Ishikawa (cell line): ENCODE data around the gene SOX12.

ENCODE experiments used
- CEBPB ChIP-seq: IDR thresholded peaks from 2 replicates; pipeline ENCODE4 v1.6.1; 2012
- CREB1 ChIP-seq: IDR thresholded peaks from 2 replicates; pipeline ENCODE4 v1.6.1; 2012; ENCODE audit warnings: low read depth
- EGR1 ChIP-seq: IDR thresholded peaks from 2 replicates; pipeline ENCODE4 v1.6.1; 2012
- EP300 ChIP-seq: IDR thresholded peaks from 2 replicates; pipeline ENCODE4 v1.6.1; 2012; ENCODE audit warnings: borderline replicate concordance
- FOXM1 ChIP-seq: IDR thresholded peaks from 2 replicates; pipeline ENCODE4 v1.6.1; 2012; ENCODE audit warnings: low read depth, borderline replicate concordance
- MAX ChIP-seq: IDR thresholded peaks from 2 replicates; pipeline ENCODE4 v1.6.1; 2012
- NFIC ChIP-seq: IDR thresholded peaks from 2 replicates; pipeline ENCODE4 v1.6.1; 2012
- RAD21 ChIP-seq: IDR thresholded peaks from 2 replicates; pipeline ENCODE4 v1.6.1; 2012; ENCODE audit warnings: low read depth
- REST ChIP-seq: IDR thresholded peaks from 2 replicates; pipeline ENCODE4 v1.6.1; 2012; ENCODE audit warnings: low read depth, mild to moderate bottlenecking
- TAF1 ChIP-seq: IDR thresholded peaks from 2 replicates; pipeline ENCODE4 v1.6.1; 2012; ENCODE audit warnings: low read depth, mild to moderate bottlenecking
- TCF12 ChIP-seq: IDR thresholded peaks from 2 replicates; pipeline ENCODE4 v1.6.1; 2012; ENCODE audit warnings: low read depth
- TEAD4 ChIP-seq: IDR thresholded peaks from 2 replicates; pipeline ENCODE4 v1.6.1; 2012
- USF1 ChIP-seq: IDR thresholded peaks from 2 replicates; pipeline ENCODE4 v1.6.1; 2012
- YY1 ChIP-seq: IDR thresholded peaks from 2 replicates; pipeline ENCODE4 v1.6.1; 2012; ENCODE audit warnings: low read depth
- ZBTB7A ChIP-seq: IDR thresholded peaks from 2 replicates; pipeline ENCODE4 v1.6.1; 2012; ENCODE audit warnings: low read depth

Gene SOX12

GRCh38 chr20:277496-277781 lies 47.9 kb upstream of the SOX12 start:
- TF ChIP-seq RAD21 = no peak
- TF ChIP-seq USF1 = no peak
- TF ChIP-seq MAX = no peak
- TF ChIP-seq EGR1 = no peak
- TF ChIP-seq ZBTB7A = no peak
- TF ChIP-seq YY1 = no peak
- no peak for TF ChIP-seq CEBPB
- no peak for TF ChIP-seq TEAD4
- no peak for TF ChIP-seq EP300
- no peak for TF ChIP-seq TCF12
- no peak for TF ChIP-seq NFIC
- no peak for TF ChIP-seq FOXM1
- TF ChIP-seq CREB1 = no peak
- TF ChIP-seq TAF1 = no peak

- TF ChIP-seq ZBTB7A = no peak
- TF ChIP-seq YY1 = no peak
- no peak for TF ChIP-seq USF1
These were observed 47.2 kb upstream of the SOX12 start for GRCh38 chr20:278181-278580.

- TF ChIP-seq FOXM1 = no peak
- TF ChIP-seq USF1 = no peak
- no peak for TF ChIP-seq TAF1
- TF ChIP-seq EGR1 = no peak
- TF ChIP-seq ZBTB7A = no peak
- no peak for TF ChIP-seq TCF12
- TF ChIP-seq REST = no peak
- no peak for TF ChIP-seq NFIC
- no peak for TF ChIP-seq TEAD4
- no peak for TF ChIP-seq RAD21
- no peak for TF ChIP-seq MAX
These were observed 46.5 kb upstream of the SOX12 start for GRCh38 chr20:278607-279571.

- no peak for TF ChIP-seq TAF1
- TF ChIP-seq EP300 = no peak
- no peak for TF ChIP-seq YY1
- TF ChIP-seq TCF12 = no peak
- TF ChIP-seq NFIC = no peak
- no peak for TF ChIP-seq RAD21
- no peak for TF ChIP-seq EGR1
- TF ChIP-seq CEBPB = no peak
- TF ChIP-seq CREB1 = no peak
- TF ChIP-seq MAX = no peak
These were observed 41.2 kb upstream of the SOX12 start for GRCh38 chr20:284172-284571.

- TF ChIP-seq FOXM1 = no peak
- no peak for TF ChIP-seq RAD21
- TF ChIP-seq EGR1 = no peak
- TF ChIP-seq EP300 = no peak
- no peak for TF ChIP-seq NFIC
- TF ChIP-seq REST = no peak
- TF ChIP-seq CREB1 = no peak
- no peak for TF ChIP-seq TAF1
- TF ChIP-seq TCF12 = no peak
- no peak for TF ChIP-seq YY1
These were observed 38.8 kb upstream of the SOX12 start for GRCh38 chr20:286508-286907.
